ENCODE results near the gene HEG1.

HEG1 gene

GRCh38 chr3:124935794-124936542 is 119.8 kb downstream of the HEG1 start:
- TF ChIP-seq ZC3H10 (CRISPR knock-in tag; IDR thresholded peaks at IDR 0.05) (no peak), ESRRG (CRISPR knock-in tag; IDR thresholded peaks at IDR 0.05) (no peak), CREB5 (CRISPR knock-in tag; IDR thresholded peaks at IDR 0.05; ENCODE audit: low read depth) (no peak), CSDC2 (CRISPR knock-in tag; IDR thresholded peaks at IDR 0.05) (no peak), OSR1 (CRISPR knock-in tag; IDR thresholded peaks at IDR 0.05) (no peak), ZNF8 (CRISPR knock-in tag; IDR thresholded peaks at IDR 0.05) (no peak)
- ATAC-seq, result no peak

DNA sequence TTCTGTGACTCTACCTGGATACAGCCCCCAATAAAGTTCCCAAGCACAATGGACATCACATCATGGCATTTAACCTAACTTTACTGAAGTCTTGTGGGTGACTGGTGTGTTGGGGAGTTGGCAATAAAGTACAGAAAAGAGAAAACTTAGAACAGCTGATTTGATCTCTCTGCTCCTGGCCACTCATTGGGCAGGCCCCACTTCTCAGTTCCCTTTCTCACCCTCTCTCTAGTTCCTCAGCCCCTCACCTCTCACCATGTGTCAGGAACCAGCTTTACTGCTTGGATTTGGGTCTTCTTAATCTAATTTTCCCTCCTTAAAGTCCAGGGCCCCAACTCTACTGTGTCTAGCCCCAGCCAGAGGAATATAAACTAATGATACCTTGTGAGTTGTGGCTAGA is 120.5 kb downstream of the HEG1 start:
- no peak for ATAC-seq
- TF ChIP-seq BACH2 (CRISPR knock-in tag; IDR thresholded peaks at IDR 0.05; ENCODE audit: borderline replicate concordance) (no peak), ARNTL (CRISPR knock-in tag; IDR thresholded peaks at IDR 0.05; ENCODE audit: borderline replicate concordance, low read depth) (no peak), CSRNP3 (CRISPR knock-in tag; IDR thresholded peaks at IDR 0.05) (no peak), PATZ1 (CRISPR knock-in tag; IDR thresholded peaks at IDR 0.05; ENCODE audit: borderline replicate concordance) (no peak), ZNF8 (CRISPR knock-in tag; IDR thresholded peaks at IDR 0.05) (no peak), SNAI2 (CRISPR knock-in tag; IDR thresholded peaks at IDR 0.05) (no peak), CREB5 (CRISPR knock-in tag; IDR thresholded peaks at IDR 0.05; ENCODE audit: low read depth) (no peak), CSDC2 (CRISPR knock-in tag; IDR thresholded peaks at IDR 0.05) (no peak), TOX (CRISPR knock-in tag; IDR thresholded peaks at IDR 0.05; ENCODE audit: borderline replicate concordance) (no peak), ZNF565 (CRISPR knock-in tag; conservative IDR thresholded peaks at IDR 0.05; ENCODE audit: low read depth) (no peak), GLIS3 (CRISPR knock-in tag; IDR thresholded peaks at IDR 0.05) (no peak), PPARA (CRISPR knock-in tag; IDR thresholded peaks at IDR 0.05; ENCODE audit: borderline replicate concordance) (no peak), TCF4 (CRISPR knock-in tag; IDR thresholded peaks at IDR 0.05; ENCODE audit: borderline replicate concordance) (no peak), ZFP3 (CRISPR knock-in tag; IDR thresholded peaks at IDR 0.05) (no peak), ESRRG (CRISPR knock-in tag; IDR thresholded peaks at IDR 0.05) (no peak), ZNF70 (CRISPR knock-in tag; IDR thresholded peaks at IDR 0.05) (no peak), ISL1 (CRISPR knock-in tag; IDR thresholded peaks at IDR 0.05) (no peak), ZFP30 (CRISPR knock-in tag; IDR thresholded peaks at IDR 0.05) (no peak), TSHZ2 (CRISPR knock-in tag; IDR thresholded peaks at IDR 0.05) (no peak)

- no peak for ATAC-seq
- TF ChIP-seq ESRRG (CRISPR knock-in tag; IDR thresholded peaks at IDR 0.05) (no peak), TCF4 (CRISPR knock-in tag; IDR thresholded peaks at IDR 0.05; ENCODE audit: borderline replicate concordance) (no peak), BACH2 (CRISPR knock-in tag; IDR thresholded peaks at IDR 0.05; ENCODE audit: borderline replicate concordance) (no peak), ZNF8 (CRISPR knock-in tag; IDR thresholded peaks at IDR 0.05) (no peak), PATZ1 (CRISPR knock-in tag; IDR thresholded peaks at IDR 0.05; ENCODE audit: borderline replicate concordance) (no peak), SNAI2 (CRISPR knock-in tag; IDR thresholded peaks at IDR 0.05) (no peak), ZFP3 (CRISPR knock-in tag; IDR thresholded peaks at IDR 0.05) (no peak), TOX (CRISPR knock-in tag; IDR thresholded peaks at IDR 0.05; ENCODE audit: borderline replicate concordance) (no peak), CSDC2 (CRISPR knock-in tag; IDR thresholded peaks at IDR 0.05) (no peak), ZNF565 (CRISPR knock-in tag; conservative IDR thresholded peaks at IDR 0.05; ENCODE audit: low read depth) (no peak), PPARA (CRISPR knock-in tag; IDR thresholded peaks at IDR 0.05; ENCODE audit: borderline replicate concordance) (no peak), TSHZ2 (CRISPR knock-in tag; IDR thresholded peaks at IDR 0.05) (no peak)
These were observed 121.2 kb downstream of the HEG1 start, which contains the start of gene MUC13 for GRCh38 chr3:124934577-124934976. TSS of gene MUC13 (minus strand) at chr3:124934751. CDS start at chr3:124934712, 39 bp downstream.

Data from SK-N-SH treated with all-trans-retinoic acid at 6 μM for 48 hours (cell line).